HL-60/S4 treated with retinoic acid at 250 ng/mL for 4 days and 3 days (cell line): Measurements from ENCODE around the gene AFF3.
"Not testable (repeated sequence)": the region's sequence is repeated elsewhere in the genome, so short reads cannot be mapped to it uniquely, and the experiment has no call there.

Experiments used
- in situ Hi-C: fragments of 300-500 bp; cut with MboI; formaldehyde crosslinking; loops from 2 replicates; pipeline ENCODE4 v1.7.0; 2022; ENCODE audit warnings: low sequenced_read_pairs

AFF3 gene

DNA sequence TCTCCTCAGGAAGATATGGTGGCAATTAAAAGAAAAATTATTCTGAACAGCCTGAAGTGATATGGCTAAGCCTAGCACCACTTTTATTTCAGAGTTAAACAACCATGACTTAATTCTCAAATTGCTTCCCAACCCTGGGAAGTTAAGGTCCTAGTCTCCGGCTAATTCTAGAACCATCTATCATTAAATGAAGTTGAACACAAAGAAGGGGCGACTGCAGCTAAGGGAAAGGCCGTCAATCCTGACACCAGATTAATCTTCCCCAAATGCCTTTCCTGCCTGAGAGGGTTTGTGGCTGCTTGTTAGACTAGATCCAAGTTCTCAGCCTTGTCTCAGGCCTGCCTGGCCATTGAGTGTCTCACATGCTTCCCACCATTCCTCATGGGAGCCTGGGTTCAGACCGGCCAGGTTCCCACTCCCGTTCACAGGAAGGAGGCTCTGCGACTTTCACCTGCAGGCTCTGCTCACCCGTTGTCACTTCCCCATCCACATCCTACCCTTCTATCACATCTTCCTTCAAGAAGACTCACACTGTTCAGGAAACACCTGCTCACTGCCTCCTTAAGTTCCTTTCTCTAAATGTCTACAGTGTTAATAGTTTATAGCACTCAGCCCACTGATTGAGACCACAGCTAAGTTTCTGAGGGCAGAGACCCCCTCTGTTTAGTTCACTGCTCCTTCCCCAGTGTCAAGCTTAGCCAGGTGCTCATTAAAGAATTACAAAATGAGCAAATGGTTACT is 369.6 kb downstream of the AFF3 start:
- in situ Hi-C loops, result no loop called here

DNA sequence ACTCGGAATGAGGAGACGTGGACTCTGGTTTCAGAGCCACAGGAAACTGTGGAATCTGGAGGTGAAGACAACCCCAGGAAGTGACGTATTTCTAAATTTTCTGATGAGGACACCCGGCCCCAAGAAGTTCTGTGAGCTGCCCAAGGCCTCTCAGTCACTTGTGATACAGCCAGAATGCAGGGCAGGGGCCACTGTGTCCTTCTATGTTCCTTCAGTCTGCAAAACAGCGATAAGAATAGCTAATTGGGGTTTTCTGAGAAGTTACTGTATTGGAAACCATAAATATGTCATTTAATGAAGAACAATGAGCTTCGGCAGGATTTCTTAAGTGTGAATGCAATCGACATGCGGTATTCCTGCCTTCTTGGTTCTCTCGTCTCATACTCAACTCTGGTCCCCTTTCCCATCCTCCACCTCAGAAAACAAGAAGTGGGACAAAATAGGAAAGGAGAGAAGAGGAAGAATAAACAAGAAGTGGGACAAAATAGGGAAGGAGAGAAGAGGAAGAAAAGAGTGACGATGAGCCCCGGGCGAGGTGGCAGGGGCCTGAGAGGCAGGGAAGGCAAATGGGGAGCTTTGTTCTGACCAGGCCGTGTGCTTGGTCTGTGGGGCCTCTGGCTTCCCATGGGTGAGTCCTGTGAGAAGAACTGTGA is 370.6 kb downstream of the AFF3 start:
- in situ Hi-C loops, result no loop called here

GRCh38 chr2:99770876-99771275 is 371.5 kb downstream of the AFF3 start:
- in situ Hi-C loops, result no loop called here

DNA sequence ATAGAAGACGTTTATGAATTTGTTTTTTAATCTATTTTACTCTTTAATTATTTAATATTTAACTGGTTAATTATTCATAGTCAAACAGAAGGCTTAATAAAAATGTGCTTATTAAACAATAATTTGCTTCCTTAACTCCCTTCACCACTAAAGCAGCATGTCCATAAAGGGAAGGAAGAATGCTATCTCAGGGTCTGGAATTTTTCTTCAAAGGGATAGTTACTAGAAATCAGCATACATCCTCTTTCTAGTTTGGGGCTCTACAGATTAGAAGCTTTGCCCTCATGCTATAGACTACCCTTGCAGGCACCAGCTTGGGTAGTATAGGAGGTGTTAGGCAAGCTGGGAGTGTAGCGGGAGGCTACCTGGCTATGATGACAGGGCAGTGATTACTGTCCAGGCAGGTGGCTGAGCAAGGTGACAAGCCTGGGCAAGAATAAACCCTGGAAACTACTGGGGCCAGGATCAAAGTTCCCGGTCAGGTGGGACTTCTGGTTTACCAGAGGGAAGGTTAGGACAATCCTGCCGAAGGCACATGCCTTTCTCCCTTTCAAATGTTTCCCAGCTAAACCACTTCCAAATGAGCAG is 376.6 kb downstream of the AFF3 start:
- in situ Hi-C loops, result no loop called here

DNA sequence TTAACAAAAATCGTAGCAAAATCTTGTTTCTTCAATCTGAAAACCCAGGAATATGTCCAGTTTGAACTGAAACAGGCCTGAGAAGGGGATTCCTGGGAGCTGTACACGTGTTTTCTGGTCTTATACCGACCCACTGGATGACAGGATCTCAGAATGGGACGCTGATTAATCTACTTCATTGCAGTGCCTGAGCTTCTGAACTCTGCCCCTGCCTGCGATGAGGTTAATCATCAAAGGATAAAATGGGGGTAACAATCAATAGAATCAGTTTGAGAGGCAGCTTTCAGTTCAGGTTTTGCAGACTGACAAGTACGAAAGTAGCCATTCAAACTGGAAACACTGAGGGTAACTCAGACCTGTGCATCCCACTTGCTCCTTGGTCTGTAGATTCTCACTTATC is 378.6 kb downstream of the AFF3 start:
- in situ Hi-C loops, result no loop called here

DNA sequence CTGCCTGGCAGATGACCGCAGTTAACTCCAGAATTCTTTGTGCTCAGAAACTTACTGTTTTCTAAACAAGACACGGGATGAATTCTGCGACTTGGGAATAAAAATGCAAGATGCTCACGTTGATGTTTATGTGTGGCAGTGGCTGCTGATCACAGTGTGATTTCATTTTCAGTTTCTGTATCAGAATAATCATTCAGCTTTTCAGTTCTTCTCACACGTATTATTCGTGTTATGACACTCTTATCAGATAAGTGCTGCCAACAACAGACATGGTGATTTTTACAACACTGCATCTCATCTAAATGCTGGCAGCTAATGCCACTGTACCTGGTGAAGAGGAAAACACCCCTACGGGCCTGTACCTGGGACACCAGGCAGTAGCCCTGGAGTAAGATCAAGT is 379.7 kb downstream of the AFF3 start:
- in situ Hi-C loops, result no loop called here

DNA sequence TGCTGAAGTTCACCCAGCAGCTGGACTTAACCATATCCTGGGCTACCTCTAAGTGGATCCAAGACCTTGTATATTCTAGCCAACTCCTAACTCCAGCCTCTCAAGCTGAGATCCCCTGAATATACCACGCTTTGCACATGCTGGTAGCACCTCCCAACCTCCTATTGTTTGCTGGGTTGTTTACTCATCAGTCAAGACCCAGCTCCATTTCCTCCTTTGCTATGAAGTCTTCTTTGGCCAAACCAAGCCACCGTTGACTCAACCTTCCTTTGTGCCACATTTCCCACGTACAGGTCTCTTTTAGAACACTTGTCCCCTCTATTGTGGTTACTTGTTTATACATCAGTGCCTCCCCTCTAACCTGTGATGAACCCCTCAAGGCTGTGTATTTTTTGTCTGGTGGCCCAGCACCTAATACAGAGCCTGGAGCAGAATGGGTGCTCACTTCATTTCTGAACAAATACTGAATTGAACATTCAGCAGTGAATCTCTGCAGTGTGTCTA is 384.7 kb downstream of the AFF3 start:
- in situ Hi-C loops, result no loop called here

- in situ Hi-C loops, result no loop called here
These were observed 386.3 kb downstream of the AFF3 start for GRCh38 chr2:99756059-99756458.

GRCh38 chr2:99754210-99754609 is 388.2 kb downstream of the AFF3 start:
- in situ Hi-C loops, result no loop called here

GRCh38 chr2:99753505-99753904 is 388.9 kb downstream of the AFF3 start:
- in situ Hi-C loops, result no loop called here

GRCh38 chr2:99748344-99748743 is 394.0 kb downstream of the AFF3 start:
- in situ Hi-C loops, result no loop called here

- in situ Hi-C loops, result no loop called here
These were observed 394.5 kb downstream of the AFF3 start for GRCh38 chr2:99747842-99748241.

GRCh38 chr2:99743146-99743545 is 399.2 kb downstream of the AFF3 start:
- in situ Hi-C loops, result no loop called here

GRCh38 chr2:99737537-99737936 is 404.9 kb downstream of the AFF3 start:
- in situ Hi-C loops, result no loop called here

DNA sequence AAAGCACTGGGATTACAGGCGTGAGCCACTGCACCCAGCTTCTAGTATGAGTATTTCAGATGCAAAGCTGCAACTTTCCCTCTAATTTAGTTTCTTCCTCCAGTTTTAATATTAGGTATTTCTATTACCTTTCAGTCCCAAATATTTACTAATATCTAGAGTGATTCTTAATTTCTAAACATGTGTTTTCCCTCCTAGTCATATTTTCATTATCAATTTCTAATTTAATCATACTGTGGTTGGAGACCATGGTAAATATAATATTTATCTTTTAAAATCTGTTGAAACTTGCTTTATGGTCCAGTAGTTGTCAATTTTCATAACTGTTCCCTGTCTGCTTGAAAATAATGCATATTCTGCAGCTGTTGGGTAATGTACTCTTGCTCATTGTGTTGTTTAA is 406.6 kb downstream of the AFF3 start:
- in situ Hi-C loops, result no loop called here

GRCh38 chr2:99735314-99735713 is 407.1 kb downstream of the AFF3 start:
- in situ Hi-C loops, result not testable (repeated sequence)

- in situ Hi-C loops, result no loop called here
These were observed 408.2 kb downstream of the AFF3 start for GRCh38 chr2:99734236-99734635.

GRCh38 chr2:99729104-99730025 is 413.0 kb downstream of the AFF3 start:
- in situ Hi-C loops, result loop anchor here (10.0 kb wide), 1 partner anchor 525 kb away; no protein-coding TSS in a partner anchor

GRCh38 chr2:99728166-99728565 is 414.2 kb downstream of the AFF3 start:
- in situ Hi-C loops, result loop anchor here (10.0 kb wide), 1 partner anchor 527 kb away; no protein-coding TSS in a partner anchor

DNA sequence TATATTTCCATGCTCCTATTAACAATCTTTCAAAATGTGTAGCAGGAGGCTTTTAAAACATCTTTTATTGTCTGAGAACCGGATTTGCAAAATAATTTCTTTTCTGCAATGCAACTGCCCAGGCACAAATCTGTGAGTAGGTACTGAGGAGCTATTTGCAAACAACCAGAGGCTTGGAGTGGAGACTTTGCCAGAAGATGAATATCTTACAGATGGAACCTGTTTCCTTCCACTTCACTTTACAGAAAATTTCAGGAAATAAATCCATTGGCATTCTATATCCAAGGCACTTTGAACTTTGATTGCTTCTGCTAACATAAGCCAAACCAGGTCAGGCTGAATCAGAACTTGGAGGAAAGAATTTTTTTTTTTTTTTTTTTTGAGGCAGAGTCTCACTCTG is 415.2 kb downstream of the AFF3 start:
- in situ Hi-C loops, result loop anchor here (10.0 kb wide), 1 partner anchor 528 kb away; no protein-coding TSS in a partner anchor

DNA sequence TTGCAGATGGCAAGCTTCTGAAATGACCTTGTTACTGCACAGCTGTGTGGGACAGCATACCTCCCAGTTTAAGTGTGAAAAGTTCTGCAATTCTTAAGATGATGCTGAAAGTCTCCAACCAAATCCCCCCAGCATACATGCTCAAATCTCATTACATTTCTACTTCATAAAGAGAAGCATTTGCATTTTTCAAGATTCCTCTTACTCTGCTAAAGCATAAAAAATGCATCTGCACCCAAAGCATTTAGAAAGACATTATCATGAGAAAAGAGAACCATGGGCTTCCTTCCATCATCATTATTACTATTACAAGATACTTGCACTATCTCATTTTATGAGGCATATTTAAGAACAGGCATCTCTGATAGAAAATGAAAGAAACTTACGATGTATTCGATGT is 415.7 kb downstream of the AFF3 start:
- in situ Hi-C loops, result loop anchor here (10.0 kb wide), 1 partner anchor 528 kb away; no protein-coding TSS in a partner anchor
